ENCODE measurements around the gene CIDEA.

DNA sequence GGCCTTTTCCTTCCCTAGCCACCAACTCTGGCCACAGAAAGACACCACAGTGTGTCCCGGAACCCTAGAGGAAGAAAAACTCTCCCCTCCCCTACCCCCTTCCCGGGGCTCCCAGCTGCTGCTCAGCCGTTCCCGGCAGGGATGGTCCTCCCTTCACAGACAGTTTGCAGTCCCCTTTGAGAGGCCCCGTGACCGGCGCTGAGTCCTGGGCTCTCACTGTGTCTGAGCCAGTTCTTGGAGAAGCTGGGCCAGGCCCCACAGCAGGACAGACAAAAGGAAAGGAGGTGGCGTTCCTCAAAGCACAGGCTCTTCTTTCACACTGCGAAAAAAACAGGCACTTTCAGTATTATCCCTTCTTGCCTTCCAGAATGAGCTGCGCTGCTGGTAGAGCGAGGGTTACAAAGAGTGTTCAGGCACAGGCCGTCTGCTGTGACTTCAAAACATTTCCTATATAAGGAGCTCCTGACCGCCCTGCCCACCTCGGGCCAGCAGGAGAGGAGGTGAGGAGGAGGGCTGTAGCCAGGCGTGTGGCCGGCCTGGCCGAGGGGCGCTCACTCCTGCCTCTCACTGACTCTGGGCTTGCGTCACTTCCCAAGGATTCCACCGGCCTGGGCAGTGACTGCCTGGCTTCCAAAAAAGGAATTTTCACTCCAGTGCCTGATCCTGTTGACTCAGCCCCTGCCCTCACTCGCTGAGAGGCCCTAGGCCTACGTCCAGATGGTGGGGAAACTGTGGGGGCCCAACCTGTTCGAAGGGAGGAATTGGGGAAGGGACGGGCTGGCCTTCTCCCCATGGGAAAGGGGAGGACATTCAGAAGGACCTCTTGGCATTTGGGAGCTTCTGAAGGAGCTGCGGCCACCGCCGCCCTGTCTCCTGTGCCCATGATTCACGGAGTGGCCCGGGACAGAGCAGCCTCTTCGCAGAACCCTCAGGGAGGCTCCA, 24.9 kb downstream of the CIDEA start:
- TF ChIP-seq, protein P1, sequence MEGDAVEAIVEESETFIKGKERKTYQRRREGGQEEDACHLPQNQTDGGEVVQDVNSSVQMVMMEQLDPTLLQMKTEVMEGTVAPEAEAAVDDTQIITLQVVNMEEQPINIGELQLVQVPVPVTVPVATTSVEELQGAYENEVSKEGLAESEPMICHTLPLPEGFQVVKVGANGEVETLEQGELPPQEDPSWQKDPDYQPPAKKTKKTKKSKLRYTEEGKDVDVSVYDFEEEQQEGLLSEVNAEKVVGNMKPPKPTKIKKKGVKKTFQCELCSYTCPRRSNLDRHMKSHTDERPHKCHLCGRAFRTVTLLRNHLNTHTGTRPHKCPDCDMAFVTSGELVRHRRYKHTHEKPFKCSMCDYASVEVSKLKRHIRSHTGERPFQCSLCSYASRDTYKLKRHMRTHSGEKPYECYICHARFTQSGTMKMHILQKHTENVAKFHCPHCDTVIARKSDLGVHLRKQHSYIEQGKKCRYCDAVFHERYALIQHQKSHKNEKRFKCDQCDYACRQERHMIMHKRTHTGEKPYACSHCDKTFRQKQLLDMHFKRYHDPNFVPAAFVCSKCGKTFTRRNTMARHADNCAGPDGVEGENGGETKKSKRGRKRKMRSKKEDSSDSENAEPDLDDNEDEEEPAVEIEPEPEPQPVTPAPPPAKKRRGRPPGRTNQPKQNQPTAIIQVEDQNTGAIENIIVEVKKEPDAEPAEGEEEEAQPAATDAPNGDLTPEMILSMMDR (IDR thresholded peaks at IDR 0.05) = no peak
- TF ChIP-seq POLR2A (IDR thresholded peaks at IDR 0.05) = peak in 2 of 3 donors; percentile 19 to 24

Data from body of pancreas (tissue), 4 donors.